ENCODE measurements around the gene NIBAN1.

Gene NIBAN1

DNA sequence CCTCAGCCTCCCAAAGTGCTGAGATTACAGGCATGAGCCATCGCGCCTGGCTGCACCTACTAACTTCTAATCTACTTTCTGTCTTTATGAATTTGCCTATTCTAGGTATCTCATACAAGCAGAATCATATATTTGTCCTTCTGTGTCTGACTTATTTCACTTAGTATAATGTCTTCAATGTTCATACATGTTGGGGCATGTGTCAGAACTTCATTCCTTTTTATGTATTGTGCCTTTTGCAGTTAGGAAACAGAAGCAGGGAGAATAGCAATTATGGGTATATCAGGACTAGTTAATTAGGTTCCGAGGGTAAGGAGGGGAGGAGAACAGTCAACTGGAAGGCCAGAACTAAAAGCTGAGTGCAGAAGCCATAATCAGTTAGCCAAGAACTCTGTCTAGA lies 18.0 kb upstream of the NIBAN1 start:
- H3K27me3 ChIP-seq (ENCODE audit: control insufficient read depth in 1 of 2, insufficient read depth in 2 of 2, low read length in 2 of 2) = no peaks in the 10 kb centered on the region
- H3K4me1 ChIP-seq (ENCODE audit: control insufficient read depth, insufficient read depth, low read length) = no peaks in the 10 kb centered on the region
- no peak overlapping the region for H3K4me3 ChIP-seq (ENCODE audit: low read length in 2 of 2)
- no peak overlapping the region for H3K27ac ChIP-seq (ENCODE audit: low read length)
- no peaks in the 10 kb centered on the region for H3K9me3 ChIP-seq (ENCODE audit: control insufficient read depth in 2 of 2, low read length in 2 of 2)
- no peak overlapping the region for H3K9ac ChIP-seq (ENCODE audit: low read length in 2 of 2)
- no peaks in the 10 kb centered on the region for H3K36me3 ChIP-seq (ENCODE audit: control insufficient read depth in 2 of 2, insufficient read depth in 2 of 2, low read length in 2 of 2)

DNA sequence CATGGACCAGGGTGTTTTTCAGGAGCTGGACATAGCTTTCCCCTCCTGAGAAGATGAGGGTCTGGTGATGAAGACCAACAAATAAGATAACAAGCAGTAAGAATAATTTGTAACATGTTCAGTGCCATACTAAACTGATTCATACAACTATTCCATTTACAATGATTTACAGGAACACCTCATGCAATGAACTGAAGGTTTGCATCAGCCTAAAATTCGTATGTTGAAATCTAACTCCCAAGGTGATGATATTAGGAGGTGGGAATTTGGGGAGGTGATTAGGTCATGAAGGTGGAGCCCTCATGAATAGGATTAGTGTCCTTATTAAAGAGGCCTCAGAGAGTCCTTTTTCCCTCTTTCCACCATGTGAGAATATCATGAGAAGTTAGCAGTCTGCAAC lies 15.9 kb upstream of the NIBAN1 start:
- Histone ChIP-seq H3K9ac (ENCODE audit: low read length in 2 of 2) (no peak overlapping the region), H3K4me3 (ENCODE audit: low read length in 2 of 2) (no peak overlapping the region), H3K4me1 (ENCODE audit: control insufficient read depth, insufficient read depth, low read length) (no peaks in the 10 kb centered on the region), H3K9me3 (ENCODE audit: control insufficient read depth in 2 of 2, low read length in 2 of 2) (no peaks in the 10 kb centered on the region), H3K36me3 (ENCODE audit: control insufficient read depth in 2 of 2, insufficient read depth in 2 of 2, low read length in 2 of 2) (no peaks in the 10 kb centered on the region), H3K27me3 (ENCODE audit: control insufficient read depth in 1 of 2, insufficient read depth in 2 of 2, low read length in 2 of 2) (no peaks in the 10 kb centered on the region), H3K27ac (ENCODE audit: low read length) (no peak overlapping the region)

DNA sequence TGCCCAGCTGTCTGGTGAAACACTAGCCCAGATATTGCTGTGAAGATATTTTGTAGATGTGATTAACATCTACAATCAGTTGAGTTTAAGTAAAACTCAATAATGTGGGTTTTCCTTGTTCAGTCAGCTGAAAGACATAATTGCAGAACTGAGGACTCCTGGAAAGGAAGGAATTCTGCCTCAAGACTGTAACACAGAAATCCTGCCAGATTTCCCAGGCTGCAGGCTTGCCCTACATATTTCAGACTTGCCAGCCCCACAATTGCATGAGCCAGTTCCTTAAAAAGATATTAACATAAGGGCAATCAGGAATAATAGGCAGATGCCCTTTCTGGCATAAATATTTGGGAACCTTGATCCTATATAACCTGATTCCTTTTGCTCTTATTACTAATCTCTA lies 14.2 kb upstream of the NIBAN1 start:
- no peaks in the 10 kb centered on the region for H3K4me1 ChIP-seq (ENCODE audit: control insufficient read depth, insufficient read depth, low read length)

DNA sequence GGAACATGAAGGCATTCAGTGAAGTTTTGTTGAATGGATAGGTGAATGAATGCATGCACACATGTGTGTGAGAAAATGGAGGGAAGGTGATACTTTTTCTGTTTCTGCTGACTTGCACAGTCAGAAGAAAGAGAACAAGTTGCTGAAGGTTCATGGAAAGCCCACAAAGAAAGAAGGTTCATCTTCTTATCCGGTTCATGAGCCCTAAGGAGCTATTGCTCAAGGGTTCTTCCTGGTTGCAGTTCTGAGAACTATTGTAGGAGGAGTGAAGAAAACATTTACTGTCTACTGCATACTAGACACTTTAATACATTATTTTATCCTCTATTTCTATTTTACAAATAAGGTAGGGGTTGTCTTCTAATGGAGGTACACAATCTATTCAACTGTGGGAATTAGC lies 13.4 kb upstream of the NIBAN1 start:
- Histone ChIP-seq H3K9ac (ENCODE audit: low read length in 2 of 2) (no peak overlapping the region), H3K9me3 (ENCODE audit: control insufficient read depth in 2 of 2, low read length in 2 of 2) (no peaks in the 10 kb centered on the region), H3K27me3 (ENCODE audit: control insufficient read depth in 1 of 2, insufficient read depth in 2 of 2, low read length in 2 of 2) (no peaks in the 10 kb centered on the region), H3K4me1 (ENCODE audit: control insufficient read depth, insufficient read depth, low read length) (no peaks in the 10 kb centered on the region), H3K27ac (ENCODE audit: low read length) (no peak overlapping the region), H3K4me3 (ENCODE audit: low read length in 2 of 2) (no peak overlapping the region), H3K36me3 (ENCODE audit: control insufficient read depth in 2 of 2, insufficient read depth in 2 of 2, low read length in 2 of 2) (no peaks in the 10 kb centered on the region)

More for the DNA sequence above, 14.2 kb upstream of the NIBAN1 start:
- H3K36me3 ChIP-seq (ENCODE audit: control insufficient read depth in 2 of 2, insufficient read depth in 2 of 2, low read length in 2 of 2) = no peaks in the 10 kb centered on the region
- H3K4me3 ChIP-seq (ENCODE audit: low read length in 2 of 2) = no peak overlapping the region
- no peak overlapping the region for H3K27ac ChIP-seq (ENCODE audit: low read length)
- no peaks in the 10 kb centered on the region for H3K27me3 ChIP-seq (ENCODE audit: control insufficient read depth in 1 of 2, insufficient read depth in 2 of 2, low read length in 2 of 2)
- H3K9me3 ChIP-seq (ENCODE audit: control insufficient read depth in 2 of 2, low read length in 2 of 2) = no peaks in the 10 kb centered on the region
- no peak overlapping the region for H3K9ac ChIP-seq (ENCODE audit: low read length in 2 of 2)

DNA sequence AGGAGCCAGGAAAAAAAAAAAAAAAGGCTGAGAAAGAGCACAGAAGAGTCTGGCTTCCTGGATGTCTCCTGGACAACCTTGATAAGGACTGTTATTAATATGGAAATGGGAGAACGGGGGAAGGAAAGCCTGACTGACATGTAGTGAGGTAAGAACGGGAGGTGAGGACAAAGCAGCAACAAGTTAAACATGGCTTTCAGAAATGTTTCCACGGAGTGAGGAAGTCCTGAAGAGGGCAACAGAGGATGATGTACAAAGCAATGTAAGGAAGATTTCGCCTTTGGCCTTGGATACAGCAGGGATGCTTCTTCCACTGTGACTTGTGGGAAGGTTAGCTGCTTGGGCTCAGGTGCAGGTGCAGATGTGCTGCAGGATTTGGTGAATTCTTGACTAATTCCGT lies 11.9 kb upstream of the NIBAN1 start:
- H3K9ac ChIP-seq (ENCODE audit: low read length in 2 of 2) = no peak overlapping the region
- no peaks in the 10 kb centered on the region for H3K9me3 ChIP-seq (ENCODE audit: control insufficient read depth in 2 of 2, low read length in 2 of 2)
- H3K27ac ChIP-seq (ENCODE audit: low read length) = no peak overlapping the region
- no peaks in the 10 kb centered on the region for H3K4me1 ChIP-seq (ENCODE audit: control insufficient read depth, insufficient read depth, low read length)
- H3K4me3 ChIP-seq (ENCODE audit: low read length in 2 of 2) = no peak overlapping the region
- no peaks in the 10 kb centered on the region for H3K36me3 ChIP-seq (ENCODE audit: control insufficient read depth in 2 of 2, insufficient read depth in 2 of 2, low read length in 2 of 2)
- no peaks in the 10 kb centered on the region for H3K27me3 ChIP-seq (ENCODE audit: control insufficient read depth in 1 of 2, insufficient read depth in 2 of 2, low read length in 2 of 2)

DNA sequence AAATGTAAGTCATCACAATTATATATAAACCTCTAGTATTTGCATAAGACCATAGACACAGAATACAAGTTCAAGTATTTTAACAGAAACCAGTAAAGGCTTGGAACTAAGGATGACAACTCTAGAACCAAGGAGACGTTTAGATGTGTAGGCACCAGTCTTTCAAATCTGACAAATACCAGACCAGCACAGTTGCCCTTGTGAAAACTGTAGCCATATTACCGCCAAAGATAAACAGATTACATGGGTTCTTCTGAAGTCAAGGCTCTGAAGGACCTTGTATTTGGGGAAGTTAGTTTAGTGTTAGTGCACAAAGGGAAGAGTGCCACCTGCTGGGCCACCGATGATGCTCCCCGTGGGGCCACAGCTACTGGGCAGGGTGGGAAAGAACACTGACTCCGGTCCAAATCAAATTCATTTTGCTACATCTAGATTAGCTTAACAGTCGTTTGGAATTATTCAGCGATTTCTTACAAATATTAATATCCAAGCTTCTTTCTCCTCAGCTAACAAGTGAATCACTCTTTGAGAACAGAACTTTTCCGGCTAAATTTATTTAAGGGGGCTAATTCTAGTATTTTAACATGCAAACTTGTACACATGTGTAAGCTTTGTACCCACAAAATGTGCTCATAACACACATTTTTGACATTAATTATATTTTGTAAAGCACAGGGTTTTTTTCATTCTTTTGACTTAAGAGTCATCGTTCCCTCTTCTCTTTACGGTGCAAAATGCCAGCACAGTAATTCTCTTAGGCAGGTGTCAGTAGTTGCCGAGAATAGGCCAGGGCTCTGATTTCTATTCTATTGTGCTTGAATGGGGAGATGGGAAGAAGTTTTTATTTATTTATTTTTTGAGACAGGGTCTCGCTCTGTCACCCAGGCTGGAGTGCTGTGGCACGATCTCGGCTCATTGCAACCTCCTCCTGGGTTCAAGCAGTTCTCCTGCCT lies 8.0 kb upstream of the NIBAN1 start:
- H3K9ac ChIP-seq (ENCODE audit: low read length in 2 of 2) = no peak overlapping the region
- no peak overlapping the region for H3K27ac ChIP-seq (ENCODE audit: low read length)
- H3K27me3 ChIP-seq (ENCODE audit: control insufficient read depth in 1 of 2, insufficient read depth in 2 of 2, low read length in 2 of 2) = no peaks in the 10 kb centered on the region
- H3K36me3 ChIP-seq (ENCODE audit: control insufficient read depth in 2 of 2, insufficient read depth in 2 of 2, low read length in 2 of 2) = no peaks in the 10 kb centered on the region
- no peaks in the 10 kb centered on the region for H3K4me1 ChIP-seq (ENCODE audit: control insufficient read depth, insufficient read depth, low read length)
- no peak overlapping the region for H3K4me3 ChIP-seq (ENCODE audit: low read length in 2 of 2)
- H3K9me3 ChIP-seq (ENCODE audit: control insufficient read depth in 2 of 2, low read length in 2 of 2) = no peaks in the 10 kb centered on the region

DNA sequence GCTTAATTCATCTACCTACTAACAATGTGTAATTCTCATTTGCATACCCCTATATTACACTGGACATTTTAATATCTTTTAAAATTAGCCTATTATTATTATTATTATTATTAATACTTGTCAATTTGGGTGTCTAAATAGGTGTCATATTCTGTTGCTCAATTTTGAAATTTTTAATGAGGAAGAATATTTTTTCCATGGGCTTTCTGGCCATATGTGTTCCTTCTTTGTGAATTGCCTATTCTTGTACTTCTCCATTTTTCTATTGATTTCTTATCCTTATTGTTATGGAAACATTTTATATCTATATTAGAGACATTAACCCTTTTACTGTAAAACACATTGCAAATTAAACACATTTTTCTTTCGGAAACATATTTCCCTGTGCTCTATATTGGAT lies 6.4 kb upstream of the NIBAN1 start:
- H3K27ac ChIP-seq (ENCODE audit: low read length) = no peak overlapping the region
- no peaks in the 10 kb centered on the region for H3K4me1 ChIP-seq (ENCODE audit: control insufficient read depth, insufficient read depth, low read length)
- H3K9me3 ChIP-seq (ENCODE audit: control insufficient read depth in 2 of 2, low read length in 2 of 2) = no peaks in the 10 kb centered on the region
- H3K27me3 ChIP-seq (ENCODE audit: control insufficient read depth in 1 of 2, insufficient read depth in 2 of 2, low read length in 2 of 2) = no peaks in the 10 kb centered on the region
- no peaks in the 10 kb centered on the region for H3K36me3 ChIP-seq (ENCODE audit: control insufficient read depth in 2 of 2, insufficient read depth in 2 of 2, low read length in 2 of 2)
- no peak overlapping the region for H3K9ac ChIP-seq (ENCODE audit: low read length in 2 of 2)
- H3K4me3 ChIP-seq (ENCODE audit: low read length in 2 of 2) = no peak overlapping the region

DNA sequence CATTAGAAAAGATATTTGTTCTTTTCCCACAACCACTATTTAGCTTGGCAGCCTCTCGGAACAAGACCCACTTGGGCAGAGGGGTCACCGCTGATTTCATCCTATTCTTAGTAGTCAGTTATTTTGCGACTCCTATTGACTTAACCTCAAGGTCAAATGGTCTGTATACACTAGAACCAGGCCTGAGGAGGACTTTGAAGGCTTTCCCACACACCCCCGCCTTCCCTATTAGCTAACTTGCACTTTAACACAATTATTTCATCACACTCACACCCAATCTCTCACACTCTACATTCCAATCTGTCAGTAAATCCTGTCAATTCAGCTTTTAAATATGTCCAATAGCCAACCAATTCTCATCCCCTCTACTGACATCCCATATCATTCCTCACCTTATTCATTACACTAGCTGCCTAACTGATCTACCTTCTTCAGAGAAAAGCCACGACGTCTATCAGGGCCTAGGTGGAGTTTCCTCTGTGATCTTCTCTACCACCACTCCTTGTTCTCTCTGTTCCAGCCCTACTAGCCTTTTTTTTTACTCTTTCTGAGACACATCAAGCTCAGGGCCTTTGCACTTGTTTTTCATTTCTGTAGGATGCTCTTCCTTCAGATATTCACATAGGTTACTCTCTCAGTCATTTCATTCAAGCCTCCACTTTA lies 1.0 kb upstream of the NIBAN1 start:
- H3K36me3 ChIP-seq (ENCODE audit: control insufficient read depth in 2 of 2, insufficient read depth in 2 of 2, low read length in 2 of 2) = no peaks in the 10 kb centered on the region
- no peak overlapping the region for H3K27ac ChIP-seq (ENCODE audit: low read length)
- no peak overlapping the region for H3K9ac ChIP-seq (ENCODE audit: low read length in 2 of 2)
- H3K4me1 ChIP-seq (ENCODE audit: control insufficient read depth, insufficient read depth, low read length) = peaks cover 3% of the 10 kb centered on the region
- no peaks in the 10 kb centered on the region for H3K27me3 ChIP-seq (ENCODE audit: control insufficient read depth in 1 of 2, insufficient read depth in 2 of 2, low read length in 2 of 2)
- no peak overlapping the region for H3K4me3 ChIP-seq (ENCODE audit: low read length in 2 of 2)
- no peaks in the 10 kb centered on the region for H3K9me3 ChIP-seq (ENCODE audit: control insufficient read depth in 2 of 2, low read length in 2 of 2)

DNA sequence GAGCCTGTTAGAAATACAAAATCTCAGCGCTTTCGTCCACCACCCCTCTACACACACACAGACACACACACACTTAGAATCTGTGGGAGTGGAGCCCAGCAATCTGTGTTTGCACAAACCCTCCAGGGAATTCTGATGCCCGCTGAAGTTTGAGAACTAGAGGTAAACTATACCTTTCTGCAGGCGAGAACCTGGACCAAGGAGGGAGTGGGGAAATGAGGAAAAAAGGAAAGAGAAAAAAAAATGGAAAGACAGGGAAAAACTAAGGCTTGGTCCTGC lies 468 bp upstream of the NIBAN1 start:
- Histone ChIP-seq H3K4me3 (ENCODE audit: low read length in 2 of 2) (peak overlapping the region; percentile 85 to 93), H3K36me3 (ENCODE audit: control insufficient read depth in 2 of 2, insufficient read depth in 2 of 2, low read length in 2 of 2) (no peaks in the 10 kb centered on the region), H3K4me1 (ENCODE audit: control insufficient read depth, insufficient read depth, low read length) (peaks cover 6% of the 10 kb centered on the region), H3K27ac (ENCODE audit: low read length) (peak overlapping the region; percentile 86), H3K9me3 (ENCODE audit: control insufficient read depth in 2 of 2, low read length in 2 of 2) (no peaks in the 10 kb centered on the region), H3K27me3 (ENCODE audit: control insufficient read depth in 1 of 2, insufficient read depth in 2 of 2, low read length in 2 of 2) (no peaks in the 10 kb centered on the region), H3K9ac (ENCODE audit: low read length in 2 of 2) (peak overlapping the region in 1 of 2 donors; percentile 90)

DNA sequence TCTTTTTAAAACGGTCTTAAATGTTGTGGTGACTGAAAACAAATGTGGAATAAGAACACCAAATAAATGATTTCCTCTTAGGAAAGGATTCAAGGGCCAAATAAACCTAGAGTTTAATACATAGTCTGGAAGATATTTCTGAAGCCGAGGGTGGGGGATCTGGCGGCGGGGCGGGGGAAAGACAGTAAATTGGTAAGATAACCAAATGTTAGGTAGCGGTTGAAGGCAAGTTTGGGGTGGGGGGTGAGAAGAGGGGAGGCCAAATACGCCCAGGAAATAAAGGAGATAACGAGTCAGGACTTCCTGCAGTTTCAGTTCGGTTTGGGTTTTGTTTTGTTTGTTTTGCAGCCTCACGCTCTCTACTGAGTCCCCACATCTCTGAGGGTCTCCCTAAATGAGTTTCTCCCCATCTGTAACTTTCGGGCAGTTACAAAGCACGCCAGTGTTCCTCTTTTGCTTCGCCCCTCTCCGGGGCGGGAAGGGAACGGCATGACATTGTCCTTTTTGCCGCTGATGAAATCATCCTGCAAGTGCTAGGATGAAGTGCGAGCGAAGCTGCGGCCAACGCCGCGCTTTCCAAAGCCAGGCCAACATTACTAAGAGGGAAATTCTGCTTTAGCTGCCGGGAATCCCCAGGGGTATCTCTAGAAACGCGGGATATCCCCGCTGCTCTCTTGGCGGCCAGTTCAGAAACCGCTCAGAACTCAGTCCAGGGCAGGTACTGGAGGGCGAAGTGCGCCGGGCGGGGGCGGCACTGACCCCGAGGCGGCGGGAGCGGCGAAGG lies 844 bp downstream of the NIBAN1 start:
- Histone ChIP-seq H3K9me3 (ENCODE audit: control insufficient read depth in 2 of 2, low read length in 2 of 2) (no peaks in the 10 kb centered on the region), H3K4me1 (ENCODE audit: control insufficient read depth, insufficient read depth, low read length) (peaks cover 15% of the 10 kb centered on the region), H3K27ac (ENCODE audit: low read length) (peak overlapping the region; percentile 86), H3K27me3 (ENCODE audit: control insufficient read depth in 1 of 2, insufficient read depth in 2 of 2, low read length in 2 of 2) (no peaks in the 10 kb centered on the region), H3K4me3 (ENCODE audit: low read length in 2 of 2) (peak overlapping the region; percentile 85 to 93), H3K36me3 (ENCODE audit: control insufficient read depth in 2 of 2, insufficient read depth in 2 of 2, low read length in 2 of 2) (no peaks in the 10 kb centered on the region), H3K9ac (ENCODE audit: low read length in 2 of 2) (peak overlapping the region; percentile 63 to 90)

Measured in stomach smooth muscle (tissue), 2 donors.